Head of caudate nucleus (tissue), 42 donors: ENCODE measurements around the gene PFDN6.

Experiments
- DNase-seq, 42 donors: peaks; one replicate each; pipeline versions ENCODE4 v3.0.0 to v3.0.0-alpha.2; 2020 to 2021; ENCODE audit warnings: mixed read lengths in 7 of 42
- intact Hi-C: fragments of 100-400 bp; cut with DNase I; formaldehyde crosslinking; loops from one replicate; pipeline ENCODE4 v1.15.0; 2022

The PFDN6 gene

DNA sequence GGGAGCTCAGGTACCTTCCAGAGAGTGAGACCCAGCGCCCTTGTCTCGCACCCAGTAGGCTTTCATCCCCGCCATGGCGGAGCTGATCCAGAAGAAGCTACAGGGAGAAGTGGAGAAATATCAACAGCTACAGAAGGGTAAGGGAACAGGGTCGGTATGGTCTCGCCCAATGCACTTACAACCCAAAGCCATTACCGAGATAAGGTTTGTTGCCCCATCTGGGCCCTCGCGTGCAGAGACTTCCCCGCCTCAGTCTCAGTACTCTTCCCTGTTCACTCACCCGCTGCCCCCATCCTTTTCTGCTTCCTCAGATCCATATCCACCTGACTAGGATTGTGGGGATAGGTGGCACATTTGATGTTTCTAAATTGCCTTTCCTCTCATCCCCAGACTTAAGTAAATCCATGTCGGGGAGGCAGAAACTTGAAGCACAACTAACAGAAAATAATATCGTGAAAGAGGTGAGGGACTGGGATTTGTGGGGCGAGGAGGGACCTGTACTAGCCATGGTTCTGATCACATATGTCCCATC is 449 bp downstream of the PFDN6 start:
- intact Hi-C loops = loop anchor here (1.0 to 10.0 kb wide), 2 partner anchors 9 to 125 kb away; partner anchors contain the start of genes CUTA and PHF1
- DNase-seq = no peak

DNA sequence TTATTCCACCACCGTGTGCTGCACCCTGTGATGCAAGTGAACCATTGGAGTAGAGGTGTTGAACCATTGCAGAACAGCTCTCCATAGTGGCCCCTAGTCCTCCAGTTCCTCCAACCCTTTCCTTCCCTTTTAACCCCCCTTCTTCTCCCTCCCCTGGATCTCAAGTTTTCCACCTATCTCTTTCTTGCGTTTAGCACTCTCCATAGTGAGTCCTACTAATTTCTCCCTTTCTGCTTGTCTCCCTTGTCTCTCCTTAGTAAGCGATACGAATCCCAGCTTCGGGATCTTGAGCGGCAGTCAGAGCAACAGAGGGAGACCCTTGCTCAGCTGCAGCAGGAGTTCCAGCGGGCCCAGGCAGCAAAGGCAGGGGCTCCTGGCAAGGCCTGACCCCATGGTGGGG is 1.1 kb downstream of the PFDN6 start:
- intact Hi-C loops = loop anchor here (10.0 kb wide), 1 partner anchor 124 kb away; the partner anchor contains the start of genes CUTA and PHF1
- no peak for DNase-seq

DNA sequence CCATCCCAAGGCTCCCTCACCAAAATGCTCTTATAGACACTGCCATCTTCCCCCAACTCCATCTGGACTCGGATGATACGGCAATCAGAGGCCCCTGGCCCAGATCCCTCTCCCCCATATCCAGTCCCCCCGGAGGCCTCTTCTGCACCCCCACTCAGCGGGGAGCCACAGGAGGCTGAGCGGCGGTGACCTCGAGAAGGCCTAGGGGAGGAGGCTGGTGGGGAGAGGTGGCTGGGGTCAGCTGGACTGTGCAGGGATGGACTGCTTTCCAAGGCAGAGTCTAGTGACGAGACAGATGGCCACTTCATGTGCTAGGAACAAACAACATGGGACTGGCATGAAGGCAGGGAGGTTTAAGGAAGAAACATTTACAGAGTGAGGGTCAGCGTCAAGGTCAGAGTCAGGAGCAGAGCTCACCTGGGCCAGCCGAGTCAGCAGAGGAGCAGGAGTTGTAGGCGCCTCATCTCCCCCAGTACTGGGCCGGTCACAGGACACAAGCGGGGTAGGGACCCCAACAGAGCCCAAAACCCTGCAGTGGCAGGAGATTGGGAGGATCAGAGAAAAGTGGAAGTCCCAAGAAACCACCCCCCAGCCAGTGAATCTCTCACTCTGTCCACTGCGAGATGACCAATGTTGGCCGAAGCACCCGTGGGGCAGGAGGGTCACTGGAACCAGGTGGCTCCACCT is 3.7 kb downstream of the PFDN6 start:
- intact Hi-C loops = loop anchor here (10.0 kb wide), 1 partner anchor 122 kb away; the partner anchor contains the start of genes CUTA and PHF1
- no peak for DNase-seq

DNA sequence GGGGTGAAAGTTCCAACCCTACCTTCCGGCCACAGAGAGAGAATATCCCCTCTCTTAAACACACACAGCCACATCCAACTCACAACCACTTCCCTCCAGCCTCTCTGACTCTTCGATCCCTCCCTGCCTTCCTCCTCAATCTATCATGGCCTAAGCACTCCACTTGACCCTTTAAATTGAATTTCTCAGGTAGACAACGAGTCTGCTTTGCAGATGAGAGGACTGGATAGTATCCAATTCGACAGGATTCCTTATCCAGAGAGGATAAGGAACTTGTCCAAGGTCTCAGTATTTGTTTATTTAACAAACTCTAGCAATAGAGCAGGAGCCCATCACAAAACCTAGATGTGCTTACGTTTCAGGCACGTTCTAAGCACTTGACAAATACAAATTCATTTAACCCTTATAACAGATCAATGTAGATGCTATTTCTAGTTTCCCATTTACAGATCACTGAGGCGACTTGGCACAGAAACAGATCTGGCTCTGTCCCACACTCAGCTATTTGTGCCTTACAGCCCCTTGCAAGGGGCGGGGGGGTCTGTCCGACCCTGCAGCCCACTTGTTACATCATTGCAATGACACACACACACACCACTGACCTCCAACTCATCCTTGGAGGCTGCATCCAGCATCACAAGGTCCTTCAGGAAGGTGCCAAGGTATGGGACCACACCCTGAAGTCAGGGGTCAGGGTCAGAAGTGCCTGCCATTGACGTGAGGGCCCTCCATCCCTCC is 4.9 kb downstream of the PFDN6 start:
- intact Hi-C loops = loop anchor here (10.0 kb wide), 1 partner anchor 121 kb away; the partner anchor contains the start of genes CUTA and PHF1
- no peak for DNase-seq

DNA sequence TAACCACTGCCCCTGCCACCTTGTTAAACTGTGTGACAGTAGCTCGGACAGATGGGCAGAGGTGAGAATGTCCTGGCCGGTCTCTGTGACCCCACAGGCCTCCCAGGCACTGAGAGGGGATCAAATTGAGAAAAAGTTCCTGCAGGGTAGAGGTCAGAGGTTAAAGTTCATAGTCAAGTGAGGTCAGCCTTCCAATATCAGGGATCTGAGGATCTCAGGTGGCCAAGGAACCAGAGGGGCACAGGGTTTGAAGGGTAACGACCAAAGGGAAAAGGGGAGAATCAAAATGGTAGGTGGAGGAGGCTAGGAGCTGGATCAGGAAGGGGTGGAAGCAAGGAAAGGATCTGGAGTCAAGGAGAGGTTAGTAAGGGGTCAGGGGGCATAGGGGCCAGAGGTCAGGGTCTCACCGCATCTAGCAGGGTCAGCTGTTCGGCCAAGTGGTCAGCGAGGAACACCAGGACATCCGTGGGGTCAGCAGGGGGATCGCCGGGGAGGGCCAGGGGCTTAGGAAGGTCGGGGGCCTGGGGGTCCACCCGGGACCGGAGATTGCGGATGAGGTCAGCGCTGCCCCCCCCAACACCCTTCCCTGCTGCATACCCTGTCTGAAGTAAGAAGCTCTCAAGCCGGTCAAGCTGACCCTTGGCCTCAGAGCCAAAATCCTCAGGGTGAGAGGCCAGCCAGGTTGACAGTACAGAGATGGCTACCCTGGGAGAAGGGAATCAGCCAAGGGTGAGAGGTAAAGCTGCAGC is 6.4 kb downstream of the PFDN6 start:
- intact Hi-C loops = loop anchor here (10.0 kb wide), 1 partner anchor 119 kb away; the partner anchor contains the start of genes CUTA and PHF1
- no peak for DNase-seq

DNA sequence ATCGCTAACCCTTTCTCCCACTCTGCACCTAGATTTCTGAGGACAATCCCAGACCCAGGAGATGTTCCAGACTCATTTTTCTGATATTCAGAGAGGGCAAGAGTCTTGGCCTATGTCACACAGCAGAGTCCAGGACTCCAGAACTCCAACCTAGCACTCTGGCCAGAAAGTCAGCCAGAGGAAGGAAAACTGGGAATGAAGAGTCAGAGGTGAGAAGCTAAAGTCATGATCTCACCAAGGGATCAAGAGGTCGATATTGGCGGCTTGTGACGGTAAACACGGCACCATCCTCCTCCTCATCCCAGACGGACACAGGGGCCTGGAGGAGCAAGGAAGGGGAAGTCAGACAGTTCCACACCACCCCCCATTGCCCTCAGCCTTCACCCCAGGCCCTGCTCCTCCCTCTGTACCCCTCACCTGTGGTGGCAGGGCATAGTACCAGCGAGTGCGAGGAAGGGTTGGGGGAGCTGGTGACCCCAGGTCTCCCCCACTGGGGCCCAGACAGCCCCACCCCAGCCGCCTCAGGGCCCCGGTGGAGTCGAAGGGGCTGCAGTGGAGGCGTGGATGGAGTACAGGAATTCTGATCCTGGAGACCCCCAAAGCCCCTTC is 7.5 kb downstream of the PFDN6 start:
- no peak for DNase-seq
- intact Hi-C loops = loop anchor here (10.0 kb wide), 1 partner anchor 118 kb away; the partner anchor contains the start of genes CUTA and PHF1

DNA sequence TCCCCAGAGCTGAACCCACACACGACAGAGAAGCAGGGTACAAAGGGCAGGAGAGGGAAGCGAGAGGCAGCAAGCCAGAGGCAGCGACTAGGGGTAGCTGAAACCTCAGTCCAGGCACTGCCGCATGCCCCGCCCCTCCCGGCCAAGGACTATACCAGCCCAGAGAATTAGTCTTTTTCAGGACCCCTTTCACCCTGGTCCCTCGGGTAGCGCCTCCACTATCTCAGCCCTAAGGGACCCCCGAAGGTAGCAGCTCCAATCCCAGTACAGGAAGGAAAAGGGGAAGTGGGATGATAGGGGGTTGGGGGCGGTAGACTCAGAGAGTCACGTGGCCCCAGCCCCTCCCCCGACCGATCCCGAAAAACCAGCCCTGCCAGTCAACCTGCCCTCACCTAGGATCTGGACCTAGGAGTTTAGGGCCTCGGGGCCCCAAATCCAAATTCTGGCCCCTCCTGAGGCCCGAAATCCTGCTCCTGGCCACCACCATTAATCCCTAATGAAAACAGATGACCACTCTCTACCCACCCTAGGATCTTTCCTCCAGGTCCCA is 8.1 kb downstream of the PFDN6 start:
- intact Hi-C loops = loop anchor here (10.0 kb wide), 1 partner anchor 117 kb away; the partner anchor contains the start of genes CUTA and PHF1
- peak in 13 of 42 donors; percentile 23 to 56 (median 34) for DNase-seq

DNA sequence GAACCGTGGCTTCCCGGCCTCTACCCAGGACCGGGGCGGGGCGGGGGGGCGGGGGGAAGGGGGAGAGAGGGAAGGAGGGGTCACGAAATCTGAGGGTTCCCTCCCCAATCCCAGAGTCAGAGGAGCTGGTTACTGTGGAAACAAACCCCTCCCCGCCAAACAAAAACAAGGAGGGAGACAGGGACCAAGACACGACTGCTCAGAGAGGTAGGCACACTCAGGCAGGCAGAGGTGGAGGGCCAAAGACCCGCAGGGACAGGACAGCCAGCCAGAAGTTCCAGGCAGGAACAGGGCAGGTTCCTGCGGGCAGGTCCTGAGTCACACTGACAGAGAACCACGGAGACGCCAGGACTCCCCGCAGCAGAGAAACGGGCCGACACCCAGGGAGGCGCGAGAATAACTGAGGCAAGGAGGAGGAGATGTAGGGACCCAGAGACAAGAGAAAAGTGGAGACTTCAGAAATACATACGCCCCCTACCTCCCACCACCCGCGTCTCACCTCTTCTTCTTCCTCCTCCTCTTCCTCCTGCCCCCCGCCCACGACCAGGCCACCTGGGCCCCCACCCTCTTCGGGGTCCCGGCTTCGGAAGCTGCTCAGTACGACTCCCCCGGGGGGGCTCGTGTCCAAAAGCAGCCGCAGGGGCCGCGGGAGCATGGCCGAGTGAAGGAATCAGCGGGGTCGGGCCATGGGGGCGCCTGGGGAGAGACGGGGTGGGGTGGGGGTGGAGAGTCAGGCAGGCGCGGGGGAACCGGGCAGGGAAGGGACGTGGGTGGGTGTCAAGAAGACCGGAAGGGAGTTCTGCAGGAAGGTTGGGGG is 8.8 kb downstream of the PFDN6 start:
- intact Hi-C loops = loop anchor here (10.0 kb wide), 1 partner anchor 117 kb away; the partner anchor contains the start of genes CUTA and PHF1
- DNase-seq = peak in 30 of 42 donors; percentile 15 to 75 (median 58)

DNA sequence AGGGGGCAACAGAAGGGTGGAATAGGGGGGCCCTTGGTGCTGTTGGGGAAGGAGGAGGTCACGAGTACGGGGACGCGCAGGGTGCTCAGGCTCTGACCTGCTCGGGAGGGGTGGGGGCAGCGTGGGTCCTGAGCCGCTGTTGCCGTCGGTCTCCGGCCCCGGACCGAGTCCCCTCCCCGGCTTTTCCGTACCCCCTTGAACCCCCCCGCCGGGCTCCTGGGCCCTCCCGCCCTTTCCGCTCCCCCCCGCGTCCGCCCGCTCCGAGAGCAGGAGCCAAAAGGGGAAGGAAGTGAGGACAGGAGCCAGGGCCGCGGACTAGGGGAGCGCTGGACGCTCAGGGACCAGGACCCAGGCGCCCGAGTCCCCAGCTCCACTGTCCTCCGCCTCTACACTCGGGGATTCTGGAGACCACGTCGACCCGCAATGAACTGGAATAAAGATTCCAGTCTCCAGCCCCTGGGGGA is 9.4 kb downstream of the PFDN6 start, which contains the start of gene RGL2:
Gene RGL2, minus strand, starts transcription at position 170 of the 464 bp plus-strand sequence. CDS start 332 bp downstream, outside the sequence.
- intact Hi-C loops = loop anchor here (1.0 to 10.0 kb wide), 2 partner anchors 10 to 116 kb away; partner anchors contain the start of genes CUTA, PFDN6, PHF1 and WDR46

DNA sequence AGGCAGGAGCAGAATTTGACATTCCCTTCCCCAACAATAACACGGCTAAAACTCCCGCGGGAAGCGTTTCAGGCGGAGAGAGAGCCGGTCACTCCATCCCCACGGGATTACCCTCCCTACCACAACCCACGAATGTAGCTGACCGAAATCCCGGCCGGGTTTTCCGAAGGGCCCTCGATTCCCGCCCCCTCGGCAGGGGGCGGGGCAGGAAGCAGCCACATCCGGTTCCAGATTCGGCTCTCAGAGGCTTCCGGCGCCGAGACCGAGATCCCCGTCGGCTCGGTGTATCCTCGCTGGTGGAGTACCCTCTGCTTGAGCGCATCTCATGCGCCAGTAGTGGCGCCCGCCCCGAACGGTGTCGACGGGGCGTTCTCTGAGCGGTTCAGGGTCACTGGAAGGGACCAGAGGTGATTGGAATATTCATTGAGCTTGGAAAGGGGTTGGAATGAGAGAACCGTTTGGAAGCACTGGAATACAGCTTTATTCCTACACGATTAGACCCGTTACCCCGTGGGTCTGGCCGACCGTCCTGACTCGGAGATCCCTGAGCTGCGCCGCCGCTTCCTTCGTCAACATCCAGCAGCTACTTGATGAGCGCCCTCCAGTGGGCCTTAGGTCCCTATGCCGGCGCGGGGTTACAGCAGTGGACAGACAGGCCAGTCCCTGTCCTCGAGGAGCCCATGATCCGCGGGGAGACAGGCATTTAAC is 10.0 kb downstream of the PFDN6 start:
- peak; percentile 77 to 97 (median 92) for DNase-seq
- intact Hi-C loops = loop anchor here (1.0 to 10.0 kb wide), 2 partner anchors 10 to 115 kb away; partner anchors contain the start of genes CUTA, PFDN6, PHF1 and WDR46

More for the DNA sequence above, 9.4 kb downstream of the PFDN6 start, which contains the start of gene RGL2:
- DNase-seq = peak; percentile 56 to 90 (median 83)

DNA sequence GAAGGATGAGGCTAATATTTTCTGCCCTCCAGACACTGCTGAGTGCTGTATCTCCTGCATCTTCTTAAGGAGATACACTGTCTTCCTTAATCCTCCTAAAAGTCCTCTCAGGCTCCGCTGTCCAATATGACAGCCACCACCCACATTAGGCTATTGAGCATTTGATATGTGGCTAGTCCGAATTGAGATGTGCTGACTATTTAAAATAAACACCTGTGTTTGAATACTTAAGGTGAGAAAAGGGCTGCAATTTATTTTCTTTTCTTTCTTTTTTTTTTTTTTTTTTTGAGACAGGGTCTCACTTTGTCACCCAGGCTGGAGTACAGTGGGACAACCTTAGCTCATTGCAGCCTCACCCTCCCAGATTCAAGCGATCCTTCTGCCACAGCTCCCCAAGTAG is 12.5 kb downstream of the PFDN6 start:
- intact Hi-C loops = no loop called here
- no peak for DNase-seq

DNA sequence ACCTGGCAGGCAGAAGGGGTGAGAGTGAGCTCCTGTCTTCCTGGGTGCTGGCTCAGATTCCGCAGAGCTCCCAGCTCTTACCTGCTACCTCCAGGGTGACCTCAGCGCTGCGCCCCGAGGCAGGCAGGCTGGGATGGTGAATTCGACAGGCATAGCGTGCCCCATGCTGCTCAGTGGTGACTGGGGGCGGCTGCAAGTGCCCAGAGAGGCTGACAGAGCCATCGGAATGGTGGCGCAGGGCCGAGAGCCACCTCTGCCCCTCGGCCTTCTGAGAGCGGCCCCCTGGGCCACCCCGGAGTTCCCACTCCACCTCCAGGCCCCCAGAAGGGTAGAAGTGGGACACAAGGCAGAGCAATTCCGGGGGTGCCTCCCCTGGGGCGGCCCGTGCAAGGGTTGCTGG is 14.8 kb downstream of the PFDN6 start:
- intact Hi-C loops = no loop called here
- DNase-seq = no peak

DNA sequence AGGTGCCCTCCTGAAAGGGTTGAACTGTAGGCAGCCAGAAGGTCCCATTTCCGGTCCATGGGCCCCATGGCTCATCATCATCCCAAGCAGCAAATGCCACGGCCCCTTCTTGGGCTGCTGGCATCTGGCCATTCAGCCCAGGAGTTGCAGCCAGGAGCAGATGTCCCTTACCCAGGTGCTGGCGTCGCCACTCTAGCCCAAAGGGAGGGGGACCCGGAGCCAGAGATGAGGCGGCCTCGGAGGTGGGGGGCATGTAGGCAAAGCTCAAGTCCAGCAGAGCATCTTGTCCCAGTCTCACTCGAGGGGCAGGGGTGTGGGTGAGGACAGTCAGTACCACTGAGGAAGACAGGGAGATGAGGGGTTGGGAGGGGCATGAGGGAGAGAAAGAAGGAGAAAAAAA is 15.7 kb downstream of the PFDN6 start:
- DNase-seq = no peak
- intact Hi-C loops = no loop called here

DNA sequence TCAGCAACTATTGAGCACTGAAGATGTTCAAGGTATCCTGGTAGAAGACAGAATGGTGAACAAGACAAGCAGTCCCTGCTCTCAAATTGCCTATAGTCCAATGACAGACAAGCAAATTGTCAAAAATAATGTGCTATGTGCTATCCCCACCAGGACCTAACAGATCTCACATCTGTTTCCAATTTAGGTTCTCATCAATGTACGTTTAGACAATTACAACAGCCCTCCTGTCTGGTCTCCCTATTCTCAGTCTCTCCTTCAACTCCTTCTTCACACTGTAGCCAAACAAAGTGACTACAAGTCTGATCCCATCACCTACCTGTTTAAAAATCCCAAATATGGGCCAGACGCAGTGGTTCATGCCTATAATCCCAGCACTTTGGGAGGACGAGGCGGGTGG is 17.0 kb downstream of the PFDN6 start:
- DNase-seq = no peak
- intact Hi-C loops = no loop called here

DNA sequence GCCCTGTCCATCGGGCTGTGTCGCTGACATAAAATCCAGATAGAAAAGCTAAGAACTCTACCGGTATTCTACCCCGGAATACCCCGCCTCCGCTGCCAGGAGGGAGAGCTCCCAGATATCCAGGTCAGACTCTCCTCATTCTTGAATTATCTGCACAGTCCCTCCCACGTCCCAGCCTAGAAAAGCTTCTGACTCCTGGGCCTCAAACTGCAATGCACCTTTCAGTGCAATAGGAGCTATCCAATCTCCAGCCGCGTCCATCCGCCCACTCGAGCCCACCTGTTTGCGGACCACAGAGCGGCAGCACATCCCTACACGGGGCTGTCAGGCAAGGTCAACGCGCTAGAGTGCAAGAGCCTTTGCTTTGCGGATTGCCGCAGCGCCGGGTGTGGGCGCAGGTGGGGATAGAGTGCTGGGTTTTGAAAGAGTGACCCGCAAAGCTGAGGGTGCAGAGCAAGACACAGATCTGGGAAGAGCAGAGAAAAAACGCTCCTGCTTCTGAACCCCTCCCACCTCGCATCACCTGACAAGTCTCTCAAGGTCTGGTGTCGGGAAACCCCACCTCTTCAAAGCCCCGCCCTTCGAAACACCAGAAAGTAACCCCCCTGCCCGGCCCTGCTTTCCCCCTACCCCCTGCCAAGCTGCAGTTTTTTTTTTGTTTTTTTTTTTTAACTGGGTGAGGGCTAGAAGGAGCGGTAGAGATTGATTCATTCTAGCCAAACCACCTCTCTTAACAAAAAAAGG is 23.1 kb downstream of the PFDN6 start:
- peak; percentile 54 to 92 (median 80) for DNase-seq
- intact Hi-C loops = no loop called here
